GM13976 (cell line): ENCODE results near the gene RAB27A.

Experiments
- DNase-seq: peaks from one replicate; pipeline ENCODE4 v3.0.0; 2012; ENCODE audit warnings: low spot score
- in situ Hi-C: fragments of 300-500 bp; cut with MboI; formaldehyde crosslinking; loops from one replicate; pipeline ENCODE4 v1.12.0; 2022; ENCODE audit warnings: low sequenced_read_pairs, mixed read lengths, inconsistent platforms; ENCODE audit not compliant: unreplicated experiment
- TF ChIP-seq, protein P1 (sequence below): IDR thresholded peaks from 2 replicates; pipeline ENCODE4 v1.5.1; 2012; ENCODE audit warnings: borderline replicate concordance, mild to moderate bottlenecking; ENCODE audit not compliant: insufficient read depth; ENCODE audit errors: extremely low read depth, missing control alignments, control extremely low read depth

Gene RAB27A

DNA sequence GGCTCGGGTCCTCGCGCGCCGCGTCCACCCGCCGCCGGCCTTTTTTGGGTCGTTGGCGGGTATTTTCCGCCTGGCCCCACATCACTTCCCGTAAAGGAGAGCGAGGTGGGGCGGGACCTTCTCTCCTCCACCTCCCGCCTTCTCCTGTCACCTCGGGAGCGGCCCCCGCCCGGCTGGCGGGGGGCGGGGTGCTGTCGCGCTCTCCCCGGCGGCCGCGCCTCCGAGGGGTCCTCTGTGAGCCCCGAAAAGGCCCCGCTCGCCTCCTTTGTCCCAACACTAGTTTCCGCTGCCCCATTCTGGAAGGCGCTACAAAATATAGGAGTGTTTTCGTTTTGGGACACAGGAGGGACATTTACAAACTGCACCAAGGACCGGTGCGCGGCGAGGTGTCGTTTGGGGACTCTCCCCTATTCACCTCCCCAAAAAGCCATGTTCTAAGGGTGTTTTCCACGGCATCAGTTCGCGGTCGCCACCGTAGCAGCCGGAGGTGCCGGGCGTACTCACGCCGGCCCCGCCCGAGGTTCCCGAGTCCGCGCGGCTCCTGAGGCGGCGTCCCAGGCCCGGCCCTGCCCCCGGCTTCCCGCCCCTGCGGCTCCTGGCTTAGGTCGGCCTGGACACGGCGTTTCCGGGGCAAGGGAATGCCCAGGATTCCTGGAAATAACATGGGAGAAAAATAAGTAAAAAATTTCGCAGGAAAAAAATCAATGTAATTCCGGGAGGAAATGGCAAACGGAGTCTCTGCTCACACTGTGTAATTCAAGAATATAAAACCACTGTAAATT, at the start of gene RAB27A:
TSS of gene RAB27A (minus strand) at position 68 of the 782 bp plus-strand sequence. CDS start 54,879 bp downstream, outside the sequence.
- peak; percentile 91 for DNase-seq
- in situ Hi-C loops: no loop called here
- TF ChIP-seq, protein P1, sequence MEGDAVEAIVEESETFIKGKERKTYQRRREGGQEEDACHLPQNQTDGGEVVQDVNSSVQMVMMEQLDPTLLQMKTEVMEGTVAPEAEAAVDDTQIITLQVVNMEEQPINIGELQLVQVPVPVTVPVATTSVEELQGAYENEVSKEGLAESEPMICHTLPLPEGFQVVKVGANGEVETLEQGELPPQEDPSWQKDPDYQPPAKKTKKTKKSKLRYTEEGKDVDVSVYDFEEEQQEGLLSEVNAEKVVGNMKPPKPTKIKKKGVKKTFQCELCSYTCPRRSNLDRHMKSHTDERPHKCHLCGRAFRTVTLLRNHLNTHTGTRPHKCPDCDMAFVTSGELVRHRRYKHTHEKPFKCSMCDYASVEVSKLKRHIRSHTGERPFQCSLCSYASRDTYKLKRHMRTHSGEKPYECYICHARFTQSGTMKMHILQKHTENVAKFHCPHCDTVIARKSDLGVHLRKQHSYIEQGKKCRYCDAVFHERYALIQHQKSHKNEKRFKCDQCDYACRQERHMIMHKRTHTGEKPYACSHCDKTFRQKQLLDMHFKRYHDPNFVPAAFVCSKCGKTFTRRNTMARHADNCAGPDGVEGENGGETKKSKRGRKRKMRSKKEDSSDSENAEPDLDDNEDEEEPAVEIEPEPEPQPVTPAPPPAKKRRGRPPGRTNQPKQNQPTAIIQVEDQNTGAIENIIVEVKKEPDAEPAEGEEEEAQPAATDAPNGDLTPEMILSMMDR: no peak

DNA sequence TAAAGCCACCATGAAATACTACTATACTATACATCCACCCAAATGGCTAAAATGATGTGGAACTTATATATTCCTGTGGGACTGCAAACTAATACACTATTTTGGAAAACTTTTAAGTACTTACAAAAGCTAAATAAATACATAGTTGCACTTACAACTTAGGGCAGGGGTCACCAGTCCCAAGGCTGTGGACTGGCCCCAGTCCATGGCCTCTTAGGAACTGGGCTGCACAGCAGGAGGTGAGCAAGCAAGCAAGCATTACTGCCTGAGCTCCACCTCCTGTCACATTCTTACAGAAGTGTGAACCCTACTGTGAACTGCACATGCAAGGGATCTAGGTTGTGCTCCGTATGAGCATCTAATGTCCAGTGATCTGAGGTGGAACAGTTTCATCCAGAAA, 47.5 kb upstream of the RAB27A start:
- no peak for DNase-seq
- TF ChIP-seq, protein P1: no peak
- in situ Hi-C loops: no loop called here

DNA sequence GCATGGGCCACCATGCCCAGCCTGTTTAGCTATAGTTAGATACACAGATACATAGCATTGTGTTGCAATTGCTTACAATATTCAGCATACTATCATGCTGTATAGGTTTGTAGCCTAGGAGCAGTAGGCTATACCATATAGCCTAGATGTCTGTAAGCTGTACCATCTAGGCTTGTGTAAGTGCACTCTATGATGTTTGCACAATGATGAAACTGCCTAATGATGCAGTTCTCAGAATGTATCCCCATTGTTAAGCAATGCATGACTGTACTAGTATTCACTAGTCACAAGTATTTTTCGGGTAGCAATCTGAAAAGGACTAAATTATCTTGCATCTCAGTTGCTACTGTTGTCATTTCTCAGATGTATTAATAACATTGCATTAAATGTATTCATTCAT, 45.4 kb upstream of the RAB27A start:
- DNase-seq: no peak
- TF ChIP-seq, protein P1: no peak
- in situ Hi-C loops: no loop called here

DNA sequence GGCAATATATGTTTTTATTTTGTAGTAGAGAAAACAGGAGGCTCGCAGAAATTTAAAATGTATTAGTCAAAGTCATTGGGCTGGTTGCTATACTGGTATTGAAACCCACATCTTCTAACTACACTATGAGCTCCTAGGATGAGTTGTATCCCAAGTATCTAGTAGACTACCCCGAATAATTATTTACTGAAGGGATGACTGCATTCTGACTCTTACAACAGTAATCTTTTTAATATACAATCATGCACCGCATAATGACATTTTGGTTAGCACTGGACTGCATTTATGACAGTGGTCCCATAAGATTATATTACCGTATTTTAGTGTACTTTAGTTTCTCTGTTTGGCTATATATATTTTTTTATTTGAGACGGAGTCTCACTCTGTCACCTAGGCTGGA, 44.8 kb upstream of the RAB27A start:
- no peak for DNase-seq
- in situ Hi-C loops: no loop called here
- TF ChIP-seq, protein P1: no peak

DNA sequence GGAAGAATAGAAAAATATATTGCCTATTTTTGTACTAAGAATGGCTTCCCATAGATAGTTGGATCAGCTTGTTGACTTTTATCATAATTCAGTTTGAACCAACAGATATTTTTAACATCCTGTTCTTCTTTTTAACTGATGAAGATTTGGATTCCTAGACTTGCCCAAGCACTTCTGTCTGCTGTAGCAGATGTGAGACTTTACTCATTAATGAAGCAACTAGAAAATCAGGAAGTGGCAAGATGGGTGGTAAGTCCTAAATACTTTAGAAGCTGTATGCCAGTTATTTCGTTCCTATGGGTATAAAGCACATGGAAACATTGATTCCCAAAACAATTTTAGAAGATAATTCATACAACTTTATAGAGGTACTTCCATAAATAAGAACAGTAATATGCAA, 37.8 kb upstream of the RAB27A start:
- TF ChIP-seq, protein P1: no peak
- no peak for DNase-seq
- in situ Hi-C loops: no loop called here

DNA sequence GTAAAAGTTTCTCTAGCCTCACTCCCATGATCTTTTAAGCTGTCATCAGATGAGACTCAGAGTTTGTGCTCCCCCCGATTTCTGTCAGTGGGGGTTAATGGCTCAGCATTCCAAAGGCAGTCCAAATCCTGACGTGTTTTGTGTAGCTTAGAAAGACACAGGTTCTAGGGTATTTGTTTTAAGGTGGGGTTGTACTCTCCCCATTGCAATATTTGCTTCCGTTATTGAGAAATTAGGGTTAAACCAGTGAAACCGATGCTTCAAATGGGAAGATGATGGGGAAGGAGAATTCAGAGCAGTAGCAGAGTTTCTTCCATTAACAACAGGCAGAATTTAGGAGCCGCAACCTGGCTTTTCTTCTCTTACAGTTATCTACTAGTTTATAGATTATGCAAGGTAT, 32.9 kb upstream of the RAB27A start:
- no peak for DNase-seq
- in situ Hi-C loops: no loop called here
- TF ChIP-seq, protein P1: no peak

DNA sequence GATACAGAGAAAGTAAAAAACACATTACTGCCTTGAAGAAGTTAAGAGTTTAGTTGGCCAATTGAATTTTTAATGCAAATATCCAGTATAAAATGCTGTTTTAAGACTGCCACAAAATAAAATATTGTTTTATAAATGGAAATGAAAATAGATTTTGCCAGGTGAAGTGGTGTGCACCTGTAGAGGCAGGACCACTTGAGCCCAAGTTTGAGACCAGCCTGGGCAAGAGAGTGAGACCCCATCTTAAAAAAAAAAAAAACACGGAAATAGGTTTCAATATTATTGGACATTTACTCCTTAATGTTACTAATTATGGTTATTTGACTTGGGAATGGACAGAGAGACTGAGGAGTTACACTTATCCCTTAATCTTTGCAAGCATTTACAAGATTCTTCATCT, 31.4 kb upstream of the RAB27A start:
- no peak for DNase-seq
- in situ Hi-C loops: no loop called here
- TF ChIP-seq, protein P1: no peak
